OCI-LY3 (cell line): ENCODE data around the gene GNAZ.

Source experiments
- H2AFZ ChIP-seq: fragments of 200-600, 300-600 bp; shearing (Covaris generic); 2 replicates; pipeline ENCODE4 v1.6.0; 2014; ENCODE audit warnings: antibody characterized with exemption, low read depth, low read length
- H3K27ac ChIP-seq: fragments of 200-600, 300-600 bp; sonication (generic); 2 replicates; pipeline ENCODE4 v1.5.1; 2014; ENCODE audit warnings: mild to moderate bottlenecking, low read length, moderate library complexity, mixed read lengths
- H3K27me3 ChIP-seq: fragments of 200-600, 300-600 bp; sonication (generic); 2 replicates; pipeline ENCODE4 v1.6.1; 2014; ENCODE audit warnings: low read depth, low read length, mixed read lengths
- H3K36me3 ChIP-seq: fragments of 200-600, 300-600 bp; sonication (generic); replicated peaks from 2 replicates; pipeline ENCODE3; 2014; ENCODE audit warnings: low read depth, low read length, mixed read lengths
- H3K4me1 ChIP-seq: fragments of 300-600, 200-600 bp; sonication (generic); 2 replicates; pipeline ENCODE4 v1.6.1; 2014; ENCODE audit warnings: low read length, mixed read lengths
- H3K4me2 ChIP-seq: fragments of 200-600, 300-600 bp; sonication (generic); 2 replicates; pipeline ENCODE4 v1.6.1; 2014; ENCODE audit warnings: low read length, mixed read lengths
- H3K4me3 ChIP-seq: fragments of 300-600, 200-600 bp; sonication (generic); 2 replicates; pipeline ENCODE4 v1.5.1; 2014; ENCODE audit warnings: antibody characterized with exemption, mild to moderate bottlenecking, low read length, moderate library complexity
- H3K79me2 ChIP-seq: fragments of 300-600, 200-600 bp; shearing (Covaris generic); 2 replicates; pipeline ENCODE4 v1.6.1; 2014; ENCODE audit warnings: mild to moderate bottlenecking, low read length, mixed read lengths
- H3K9ac ChIP-seq: fragments of 300-600, 200-600 bp; shearing (Covaris generic); 2 replicates; pipeline ENCODE4 v1.6.0; 2014; ENCODE audit warnings: mild to moderate bottlenecking, low read length, moderate library complexity
- H3K9me3 ChIP-seq: fragments of 200-600, 300-600 bp; shearing (Covaris generic); 2 replicates; pipeline ENCODE4 v1.6.1; 2014; ENCODE audit warnings: low read length, mixed read lengths; ENCODE audit not compliant: insufficient read depth
- H4K20me1 ChIP-seq: fragments of 200-600, 300-600 bp; sonication (generic); 2 replicates; pipeline ENCODE4 v1.6.1; 2016; ENCODE audit warnings: low read length, mixed read lengths; ENCODE audit not compliant: insufficient read depth
- CTCF ChIP-seq: fragments of 200-600, 300-600 bp; sonication (generic); IDR thresholded peaks from 2 replicates; pipeline ENCODE4 v1.5.1; 2014; ENCODE audit warnings: antibody characterized with exemption, low read length, low read depth
- EZH2phosphoT487 ChIP-seq: fragments of 200-600 bp; shearing (Covaris generic); IDR thresholded peaks from 2 replicates; pipeline ENCODE4 v1.6.1; 2018; ENCODE audit warnings: antibody characterized with exemption, mixed run types, low read depth

Gene GNAZ

GRCh38 chr22:23073526-23074229, 3.4 kb downstream of the GNAZ start:
- Histone ChIP-seq H3K4me3 (no peak overlapping the region), H3K79me2 (peaks cover 96% of the 10 kb centered on the region), H3K9ac (no peak overlapping the region), H3K27ac (no peak overlapping the region), H3K9me3 (no peaks in the 10 kb centered on the region), H3K27me3 (no peaks in the 10 kb centered on the region), H3K4me1 (peaks cover 19% of the 10 kb centered on the region), H4K20me1 (peaks cover 74% of the 10 kb centered on the region), H2AFZ (no peak overlapping the region), H3K4me2 (no peak overlapping the region), H3K36me3 (peaks cover 56% of the 10 kb centered on the region)
- TF ChIP-seq CTCF, result no peak
- no peak for TF ChIP-seq EZH2phosphoT487

DNA sequence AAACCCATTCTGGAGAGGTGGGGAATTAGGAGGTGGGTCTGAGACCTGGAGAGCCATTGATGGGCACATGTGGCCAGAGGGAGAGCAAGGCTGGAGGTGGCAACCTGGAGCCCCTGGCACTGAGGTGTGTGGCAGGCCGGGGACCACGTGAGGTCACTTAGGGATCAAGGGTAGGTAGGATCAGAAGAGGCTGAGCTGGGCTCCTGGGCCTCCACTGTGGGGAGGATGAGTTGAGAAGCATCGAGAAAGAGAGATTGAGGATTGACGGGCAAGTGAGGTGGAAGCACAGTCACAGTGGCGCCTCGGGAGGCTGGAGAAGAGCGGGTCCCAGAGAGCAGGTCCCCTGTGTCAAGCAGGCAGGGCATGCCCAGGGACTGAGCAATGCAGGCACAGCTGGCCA, 4.1 kb downstream of the GNAZ start:
- Histone ChIP-seq H3K4me3 (no peak overlapping the region), H3K9me3 (no peaks in the 10 kb centered on the region)

DNA sequence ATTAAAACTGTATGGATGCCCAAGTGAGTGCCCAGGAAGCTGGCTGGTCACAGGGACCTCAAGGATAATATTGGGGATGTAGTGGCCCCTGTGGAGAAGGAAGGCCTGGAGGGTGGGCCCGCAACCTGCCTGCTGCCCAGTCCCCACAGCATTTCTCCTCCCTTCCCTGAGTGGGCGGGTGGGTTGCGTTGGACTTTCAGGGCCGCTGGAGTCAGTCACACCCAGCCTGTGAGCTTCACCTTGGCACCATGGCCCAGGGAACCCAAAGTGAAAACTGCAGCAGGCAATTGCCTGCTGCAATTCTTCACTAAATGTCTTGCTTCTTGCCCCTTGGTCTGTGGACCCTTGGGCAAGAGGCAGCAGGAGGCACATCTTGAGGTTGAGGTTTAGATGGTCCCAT, 4.7 kb downstream of the GNAZ start:
- H3K79me2 ChIP-seq, result peaks cover 97% of the 10 kb centered on the region
- no peak overlapping the region for H3K9ac ChIP-seq
- peaks cover 88% of the 10 kb centered on the region for H4K20me1 ChIP-seq
- peaks cover 59% of the 10 kb centered on the region for H3K36me3 ChIP-seq
- TF ChIP-seq CTCF (no peak), EZH2phosphoT487 (no peak)
- no peaks in the 10 kb centered on the region for H3K27me3 ChIP-seq
- no peak overlapping the region for H3K4me2 ChIP-seq
- H3K9me3 ChIP-seq, result no peaks in the 10 kb centered on the region
- H3K4me1 ChIP-seq, result peaks cover 11% of the 10 kb centered on the region
- H2AFZ ChIP-seq, result no peak overlapping the region
- H3K27ac ChIP-seq, result no peak overlapping the region
- no peak overlapping the region for H3K4me3 ChIP-seq

More for the DNA sequence above, 4.1 kb downstream of the GNAZ start:
- Histone ChIP-seq H4K20me1 (peaks cover 82% of the 10 kb centered on the region), H3K4me1 (peaks cover 11% of the 10 kb centered on the region), H2AFZ (no peak overlapping the region), H3K36me3 (peaks cover 56% of the 10 kb centered on the region), H3K27me3 (no peaks in the 10 kb centered on the region), H3K79me2 (peaks cover 96% of the 10 kb centered on the region), H3K9ac (no peak overlapping the region), H3K4me2 (no peak overlapping the region), H3K27ac (no peak overlapping the region)
- TF ChIP-seq CTCF, result no peak
- TF ChIP-seq EZH2phosphoT487, result no peak

GRCh38 chr22:23075525-23076216, 5.4 kb downstream of the GNAZ start:
- Histone ChIP-seq H3K4me1 (peaks cover 11% of the 10 kb centered on the region), H2AFZ (no peak overlapping the region), H3K27ac (no peak overlapping the region), H3K9ac (no peak overlapping the region), H4K20me1 (peaks cover 94% of the 10 kb centered on the region), H3K27me3 (no peaks in the 10 kb centered on the region), H3K9me3 (no peaks in the 10 kb centered on the region), H3K79me2 (peaks cover 100% of the 10 kb centered on the region), H3K4me2 (no peak overlapping the region), H3K4me3 (no peak overlapping the region), H3K36me3 (peaks cover 65% of the 10 kb centered on the region)
- TF ChIP-seq EZH2phosphoT487 (no peak), CTCF (no peak)
